K562 (cell line): ENCODE data around the gene TBC1D7.

Experiments used
- ESRRA ChIP-seq: fragments of 450-650 bp; IDR thresholded peaks from 2 replicates; pipeline ENCODE4 v1.6.1; 2014; ENCODE audit warnings: low read depth, mild to moderate bottlenecking, moderate library complexity, borderline replicate concordance
- GABPA ChIP-seq: fragments of 200-800 bp; sonication (Bioruptor generic); conservative IDR thresholded peaks from 2 replicates; pipeline ENCODE4 v1.6.1; 2016; ENCODE audit warnings: low read depth, missing genetic modification characterization, missing compliant biosample characterization
- MAFK ChIP-seq: IDR thresholded peaks from 2 replicates; pipeline ENCODE4 v1.6.1; 2011; ENCODE audit warnings: low read length, improper control_type of control experiment
- MYC ChIP-seq, 2 experiments: fragments of 250-450 bp in 1 of 2; sonication (Bioruptor Pico) in 1 of 2; IDR thresholded peaks; 2 replicates each; pipeline versions ENCODE4 v1.5.1 to v1.6.1; 2012 to 2021; ENCODE audit warnings: low read depth in 2 of 2, borderline replicate concordance in 1 of 2, improper control_type of control experiment in 1 of 2, low read length in 1 of 2, mild to moderate bottlenecking in 1 of 2, moderate library complexity in 1 of 2
- POLR2AphosphoS5 ChIP-seq: IDR thresholded peaks from 2 replicates; pipeline ENCODE4 v1.6.1; 2011; ENCODE audit warnings: mild to moderate bottlenecking, low read depth, low read length, moderate library complexity; ENCODE audit not compliant: control insufficient read depth, insufficient read depth
- RAD51 ChIP-seq: fragments of 450-650 bp; IDR thresholded peaks from 2 replicates; pipeline ENCODE4 v1.7.1; 2016; ENCODE audit warnings: low read depth, mild to moderate bottlenecking, borderline replicate concordance
- SP1 ChIP-seq: sonication (generic); formaldehyde crosslinking; IDR thresholded peaks from 2 replicates; pipeline ENCODE4 v1.8.1; 2022; ENCODE audit warnings: mild to moderate bottlenecking, missing genetic modification reagents
- ZSCAN29 ChIP-seq: fragments of 450-650 bp; IDR thresholded peaks from 2 replicates; pipeline ENCODE4 v1.6.1; 2017
- TF ChIP-seq, protein P1 (sequence below), 2 experiments: fragments of 450-650 bp in 1 of 2; sonication (generic) in 1 of 2; formaldehyde crosslinking; conservative IDR thresholded peaks; 2 replicates each; pipeline versions ENCODE4 v1.4.0 to v1.8.1; 2020 to 2022; ENCODE audit warnings: mild to moderate bottlenecking in 1 of 2, missing genetic modification reagents in 1 of 2
- TF ChIP-seq, protein P2 (sequence below): fragments of 250-450 bp; sonication (Bioruptor Pico); IDR thresholded peaks from 2 replicates; pipeline ENCODE4 v1.4.0; 2020
- TF ChIP-seq, protein P3 (sequence below), 2 experiments: fragments of 450-650 bp; formaldehyde crosslinking in 1 of 2; IDR thresholded peaks; 2 replicates each; pipeline versions ENCODE4 v1.4.0 to v1.6.1; 2014 to 2020; ENCODE audit warnings: mild to moderate bottlenecking in 2 of 2, borderline replicate concordance in 1 of 2, low read depth in 1 of 2
- TF ChIP-seq, protein P4 (sequence below): fragments of 450-650 bp; formaldehyde crosslinking; IDR thresholded peaks from 2 replicates; pipeline ENCODE4 v1.4.0; 2020; ENCODE audit warnings: mild to moderate bottlenecking, mixed read lengths

DNA sequence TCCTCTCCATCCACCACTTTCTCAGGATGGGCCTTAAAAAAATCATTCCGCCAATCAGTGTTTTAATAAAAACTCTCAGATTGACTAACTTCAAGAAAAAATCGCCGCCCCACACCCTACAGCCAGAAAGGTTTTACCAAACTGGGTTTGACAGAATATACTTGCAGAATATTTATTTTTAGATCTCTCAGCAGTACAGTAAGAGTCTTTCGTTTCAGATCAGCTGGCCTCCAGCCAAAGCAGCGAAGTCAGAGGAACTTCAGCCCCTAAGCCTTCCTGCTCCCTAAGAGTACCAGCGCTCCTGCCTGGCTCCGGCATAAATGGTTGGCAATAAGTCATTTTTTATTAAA is 24.7 kb downstream of the TBC1D7 start:
- TF ChIP-seq, protein P1, sequence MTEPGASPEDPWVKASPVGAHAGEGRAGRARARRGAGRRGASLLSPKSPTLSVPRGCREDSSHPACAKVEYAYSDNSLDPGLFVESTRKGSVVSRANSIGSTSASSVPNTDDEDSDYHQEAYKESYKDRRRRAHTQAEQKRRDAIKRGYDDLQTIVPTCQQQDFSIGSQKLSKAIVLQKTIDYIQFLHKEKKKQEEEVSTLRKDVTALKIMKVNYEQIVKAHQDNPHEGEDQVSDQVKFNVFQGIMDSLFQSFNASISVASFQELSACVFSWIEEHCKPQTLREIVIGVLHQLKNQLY (CRISPR knock-in tag; conservative IDR thresholded peaks at IDR 0.05) = no peak
- TF ChIP-seq, protein P2, sequence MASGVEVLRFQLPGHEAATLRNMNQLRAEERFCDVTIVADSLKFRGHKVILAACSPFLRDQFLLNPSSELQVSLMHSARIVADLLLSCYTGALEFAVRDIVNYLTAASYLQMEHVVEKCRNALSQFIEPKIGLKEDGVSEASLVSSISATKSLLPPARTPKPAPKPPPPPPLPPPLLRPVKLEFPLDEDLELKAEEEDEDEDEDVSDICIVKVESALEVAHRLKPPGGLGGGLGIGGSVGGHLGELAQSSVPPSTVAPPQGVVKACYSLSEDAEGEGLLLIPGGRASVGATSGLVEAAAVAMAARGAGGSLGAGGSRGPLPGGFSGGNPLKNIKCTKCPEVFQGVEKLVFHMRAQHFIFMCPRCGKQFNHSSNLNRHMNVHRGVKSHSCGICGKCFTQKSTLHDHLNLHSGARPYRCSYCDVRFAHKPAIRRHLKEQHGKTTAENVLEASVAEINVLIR (CRISPR knock-in tag) = no peak
- TF ChIP-seq, protein P3, sequence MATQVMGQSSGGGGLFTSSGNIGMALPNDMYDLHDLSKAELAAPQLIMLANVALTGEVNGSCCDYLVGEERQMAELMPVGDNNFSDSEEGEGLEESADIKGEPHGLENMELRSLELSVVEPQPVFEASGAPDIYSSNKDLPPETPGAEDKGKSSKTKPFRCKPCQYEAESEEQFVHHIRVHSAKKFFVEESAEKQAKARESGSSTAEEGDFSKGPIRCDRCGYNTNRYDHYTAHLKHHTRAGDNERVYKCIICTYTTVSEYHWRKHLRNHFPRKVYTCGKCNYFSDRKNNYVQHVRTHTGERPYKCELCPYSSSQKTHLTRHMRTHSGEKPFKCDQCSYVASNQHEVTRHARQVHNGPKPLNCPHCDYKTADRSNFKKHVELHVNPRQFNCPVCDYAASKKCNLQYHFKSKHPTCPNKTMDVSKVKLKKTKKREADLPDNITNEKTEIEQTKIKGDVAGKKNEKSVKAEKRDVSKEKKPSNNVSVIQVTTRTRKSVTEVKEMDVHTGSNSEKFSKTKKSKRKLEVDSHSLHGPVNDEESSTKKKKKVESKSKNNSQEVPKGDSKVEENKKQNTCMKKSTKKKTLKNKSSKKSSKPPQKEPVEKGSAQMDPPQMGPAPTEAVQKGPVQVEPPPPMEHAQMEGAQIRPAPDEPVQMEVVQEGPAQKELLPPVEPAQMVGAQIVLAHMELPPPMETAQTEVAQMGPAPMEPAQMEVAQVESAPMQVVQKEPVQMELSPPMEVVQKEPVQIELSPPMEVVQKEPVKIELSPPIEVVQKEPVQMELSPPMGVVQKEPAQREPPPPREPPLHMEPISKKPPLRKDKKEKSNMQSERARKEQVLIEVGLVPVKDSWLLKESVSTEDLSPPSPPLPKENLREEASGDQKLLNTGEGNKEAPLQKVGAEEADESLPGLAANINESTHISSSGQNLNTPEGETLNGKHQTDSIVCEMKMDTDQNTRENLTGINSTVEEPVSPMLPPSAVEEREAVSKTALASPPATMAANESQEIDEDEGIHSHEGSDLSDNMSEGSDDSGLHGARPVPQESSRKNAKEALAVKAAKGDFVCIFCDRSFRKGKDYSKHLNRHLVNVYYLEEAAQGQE (IDR thresholded peaks at IDR 0.05; ENCODE audit: borderline replicate concordance) = no peak
- TF ChIP-seq, protein P3 (CRISPR knock-in tag; IDR thresholded peaks at IDR 0.05; ENCODE audit: low read depth) = no peak
- TF ChIP-seq GABPA (tag) (no peak), POLR2AphosphoS5 (no peak), SP1 (CRISPR knock-in tag) (no peak), ESRRA (no peak), MYC (IDR thresholded peaks at IDR 0.05; ENCODE audit: low read depth, low read length) (no peak), MYC (CRISPR knock-in tag; IDR thresholded peaks at IDR 0.05; ENCODE audit: borderline replicate concordance, low read depth) (no peak), RAD51 (no peak), ZSCAN29 (no peak), MAFK (no peak)
- TF ChIP-seq, protein P4, sequence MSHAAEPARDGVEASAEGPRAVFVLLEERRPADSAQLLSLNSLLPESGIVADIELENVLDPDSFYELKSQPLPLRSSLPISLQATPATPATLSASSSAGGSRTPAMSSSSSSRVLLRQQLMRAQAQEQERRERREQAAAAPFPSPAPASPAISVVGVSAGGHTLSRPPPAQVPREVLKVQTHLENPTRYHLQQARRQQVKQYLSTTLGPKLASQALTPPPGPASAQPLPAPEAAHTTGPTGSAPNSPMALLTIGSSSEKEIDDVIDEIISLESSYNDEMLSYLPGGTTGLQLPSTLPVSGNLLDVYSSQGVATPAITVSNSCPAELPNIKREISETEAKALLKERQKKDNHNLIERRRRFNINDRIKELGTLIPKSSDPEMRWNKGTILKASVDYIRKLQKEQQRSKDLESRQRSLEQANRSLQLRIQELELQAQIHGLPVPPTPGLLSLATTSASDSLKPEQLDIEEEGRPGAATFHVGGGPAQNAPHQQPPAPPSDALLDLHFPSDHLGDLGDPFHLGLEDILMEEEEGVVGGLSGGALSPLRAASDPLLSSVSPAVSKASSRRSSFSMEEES (CRISPR knock-in tag) = no peak
